A549 treated with CORT108297 at 1 μM for 4 hours (cell line): Measurements from ENCODE around the gene PLA2G15. TPM values are rescaled to one million over a fixed set of nuclear protein-coding genes. Genes with fewer than 3 reads are reported as not detected.

Source experiments
- total RNA-seq: library from RNA; stranded (reverse); fragments of 200-300 nt; extraction: Qiagen RNA extraction; gene quantifications from 5 replicates; pipeline ENCODE4 v1.2.3, GENCODE V29; 2022

Gene PLA2G15
- total RNA-seq: 12.2 to 16.1 TPM (median 15.3 TPM) in 5 replicates

GRCh38 chr16:68244903-68245853, at the start of gene PLA2G15:
TSS of gene PLA2G15 (plus strand) at chr16:68245373. CDS start at chr16:68245427, 54 bp downstream.

GRCh38 chr16:68235887-68236136, 9.4 kb upstream of the PLA2G15 start, which contains the start of gene ESRP2:
TSS of gene ESRP2 (minus strand) at chr16:68236127. CDS start at chr16:68236045, 82 bp downstream.

GRCh38 chr16:68264128-68265077, 19.2 kb downstream of the PLA2G15 start, which contains the start of gene SLC7A6:
TSS of gene SLC7A6 (plus strand) at chr16:68264526. CDS start at chr16:68274727, 10,201 bp downstream.

Other genes starting within 250 kb of the PLA2G15 start
- not detected in 5 replicates for gene DPEP2, start 245.9 kb upstream of the PLA2G15 start, total RNA-seq
- gene DPEP2NB, start 229.5 kb upstream of the PLA2G15 start, total RNA-seq: not detected in 5 replicates
- 17.0 to 20.9 TPM (median 20.2 TPM) in 5 replicates for gene DDX28, start 222.1 kb upstream of the PLA2G15 start, total RNA-seq
- 16.2 to 19.8 TPM (median 17.6 TPM) in 5 replicates for gene DUS2, start 222.1 kb upstream of the PLA2G15 start, total RNA-seq
- gene NFATC3, start 160.0 kb upstream of the PLA2G15 start, total RNA-seq: 14.5 to 15.4 TPM (median 14.9 TPM) in 5 replicates
- 0.09 to 0.14 TPM (median 0.14 TPM) in 3 of 5 replicates, not detected in the others for gene ESRP2, start 9.2 kb upstream of the PLA2G15 start, total RNA-seq
- 28.6 to 35.7 TPM (median 31.8 TPM) in 5 replicates for gene SLC7A6, start 19.2 kb downstream of the PLA2G15 start, total RNA-seq
- gene SLC7A6OS, start 65.6 kb downstream of the PLA2G15 start, total RNA-seq: 11.4 to 13.9 TPM (median 12.1 TPM) in 5 replicates
- 29.9 to 35.1 TPM (median 30.7 TPM) in 5 replicates for gene PRMT7, start 65.6 kb downstream of the PLA2G15 start, total RNA-seq
- 0.10 to 0.31 TPM (median 0.14 TPM) in 5 replicates for gene SMPD3, start 203.1 kb downstream of the PLA2G15 start, total RNA-seq